ENCODE results near the gene NR5A2. TPM values are rescaled to one million over a fixed set of nuclear protein-coding genes. Genes with fewer than 3 reads are reported as not detected.

The NR5A2 gene
- total RNA-seq, 4 donors from 2014 or later: 3.8 to 9.0 (median 4.5) TPM

- Histone ChIP-seq H3K4me1 (no peaks in the 10 kb centered on the region), H3K4me3 (no peak overlapping the region), H3K27me3 (no peaks in the 10 kb centered on the region), H3K36me3 (no peaks in the 10 kb centered on the region), H3K27ac (no peak overlapping the region), H3K9me3 (no peaks in the 10 kb centered on the region)
- WGBS, 2 donors: 73 to 83% methylated on average over 2 of the region's 2 CpGs
- no peak for DNase-seq (ENCODE audit: low spot score in 2 of 2)
- TF ChIP-seq POLR2A (IDR thresholded peaks at IDR 0.05) (no peak), CTCF (IDR thresholded peaks at IDR 0.05) (no peak)
Observed at GRCh38 chr1:200223207-200223606, 195.7 kb downstream of the NR5A2 start.

GRCh38 chr1:200223613-200224012 is 196.1 kb downstream of the NR5A2 start:
- Histone ChIP-seq H3K9me3 (no peaks in the 10 kb centered on the region), H3K27ac (no peak overlapping the region), H3K36me3 (no peaks in the 10 kb centered on the region), H3K4me3 (no peak overlapping the region), H3K4me1 (no peaks in the 10 kb centered on the region), H3K27me3 (no peaks in the 10 kb centered on the region)
- WGBS, 2 donors: 92 to 94% methylated on average over 4 of the region's 4 CpGs
- no peak for DNase-seq (ENCODE audit: low spot score in 2 of 2)
- TF ChIP-seq CTCF (IDR thresholded peaks at IDR 0.05) (no peak), EP300 (IDR thresholded peaks at IDR 0.05) (no peak), POLR2A (IDR thresholded peaks at IDR 0.05) (no peak)

GRCh38 chr1:200224315-200224714 is 196.8 kb downstream of the NR5A2 start:
- no peaks in the 10 kb centered on the region for H3K4me1 ChIP-seq
- TF ChIP-seq EP300 (IDR thresholded peaks at IDR 0.05) (no peak), CTCF (IDR thresholded peaks at IDR 0.05) (no peak), POLR2A (IDR thresholded peaks at IDR 0.05) (no peak)
- H3K4me3 ChIP-seq: no peak overlapping the region
- no peaks in the 10 kb centered on the region for H3K36me3 ChIP-seq
- no peaks in the 10 kb centered on the region for H3K27me3 ChIP-seq
- DNase-seq (ENCODE audit: low spot score in 2 of 2): no peak
- no peaks in the 10 kb centered on the region for H3K9me3 ChIP-seq
- H3K27ac ChIP-seq: no peak overlapping the region
- WGBS, 2 donors: 44 to 59% methylated on average over 4 of the region's 4 CpGs

- no peak overlapping the region for H3K27ac ChIP-seq
- TF ChIP-seq EP300 (IDR thresholded peaks at IDR 0.05): no peak
- no peak for TF ChIP-seq CTCF (IDR thresholded peaks at IDR 0.05)
- TF ChIP-seq POLR2A (IDR thresholded peaks at IDR 0.05): no peak
- H3K9me3 ChIP-seq: no peaks in the 10 kb centered on the region
- no peaks in the 10 kb centered on the region for H3K27me3 ChIP-seq
- DNase-seq (ENCODE audit: low spot score in 2 of 2): no peak
- H3K4me1 ChIP-seq: no peaks in the 10 kb centered on the region
- 35 to 37% methylated on average over 11 of the region's 11 CpGs for WGBS, 2 donors
- H3K4me3 ChIP-seq: no peak overlapping the region
- no peaks in the 10 kb centered on the region for H3K36me3 ChIP-seq
Observed at GRCh38 chr1:200226268-200226968, 198.9 kb downstream of the NR5A2 start.

- Histone ChIP-seq H3K9me3 (no peaks in the 10 kb centered on the region), H3K27ac (no peak overlapping the region), H3K27me3 (no peaks in the 10 kb centered on the region), H3K4me3 (no peak overlapping the region), H3K4me1 (no peaks in the 10 kb centered on the region), H3K36me3 (no peaks in the 10 kb centered on the region)
- TF ChIP-seq CTCF (IDR thresholded peaks at IDR 0.05) (no peak), POLR2A (IDR thresholded peaks at IDR 0.05) (no peak), EP300 (IDR thresholded peaks at IDR 0.05) (no peak)
- no peak for DNase-seq (ENCODE audit: low spot score in 2 of 2)
- 86 to 92% methylated on average over 1 of the region's 1 CpG for WGBS, 2 donors
Observed at GRCh38 chr1:200226969-200227303, 199.4 kb downstream of the NR5A2 start.

Small RNAs within 50 kb of the gene (small RNA-seq; reads per million reads assigned to genes)
- not detected for gene RNU6-570P
- not detected for gene RNU6-609P
- not detected for gene RNU6-716P
